GM12878 (cell line): ENCODE data around the gene LST1. TPM values are rescaled to one million over a fixed set of nuclear protein-coding genes. Genes with fewer than 3 reads are reported as not detected.
A peak's percentile ranks its signal among the peaks of the same experiment; 100 is the strongest.

Experiments
- CBX3 ChIP-seq: fragments of 200-600 bp; sonication (generic); IDR thresholded peaks from 2 replicates; pipeline ENCODE4 v1.6.1; 2016; ENCODE audit warnings: low read depth, borderline replicate concordance
- CHD2 ChIP-seq: IDR thresholded peaks from 2 replicates; pipeline ENCODE4 v1.6.1; 2011; ENCODE audit warnings: low read depth, low read length, improper control_type of control experiment, borderline replicate concordance
- EP300 ChIP-seq, 2 experiments: fragments of 150-350 bp in 1 of 2; IDR thresholded peaks; 2 replicates each; pipeline ENCODE4 v1.6.1; 2011 to 2012; ENCODE audit warnings: low read depth in 2 of 2, low read length in 2 of 2, borderline replicate concordance in 1 of 2, improper control_type of control experiment in 1 of 2, inconsistent platforms in 1 of 2; ENCODE audit not compliant: control insufficient read depth in 1 of 2
- EZH2 ChIP-seq: IDR thresholded peaks from 2 replicates; pipeline ENCODE4 v1.6.1; 2012; ENCODE audit warnings: low read depth, mild to moderate bottlenecking, control low read depth, inconsistent platforms, low read length, borderline replicate concordance; ENCODE audit not compliant: control insufficient read depth
- MEF2A ChIP-seq: IDR thresholded peaks from 2 replicates; pipeline ENCODE4 v1.6.1; 2011; ENCODE audit warnings: low read depth, mild to moderate bottlenecking, low read length, moderate library complexity; ENCODE audit not compliant: insufficient read depth
- NFXL1 ChIP-seq: fragments of 450-650 bp; IDR thresholded peaks from 2 replicates; pipeline ENCODE4 v1.6.1; 2017; ENCODE audit warnings: antibody characterized with exemption, mild to moderate bottlenecking, borderline replicate concordance
- POLR2AphosphoS2 ChIP-seq: IDR thresholded peaks from 2 replicates; pipeline ENCODE4 v1.6.1; 2011; ENCODE audit warnings: low read depth, mild to moderate bottlenecking, low read length, improper control_type of control experiment, moderate library complexity
- RAD51 ChIP-seq: fragments of 450-650 bp; IDR thresholded peaks from 2 replicates; pipeline ENCODE4 v1.6.1; 2016; ENCODE audit warnings: moderate library complexity, mild to moderate bottlenecking, inconsistent platforms
- RFX5 ChIP-seq: IDR thresholded peaks from 2 replicates; pipeline ENCODE4 v1.6.1; 2011; ENCODE audit warnings: low read depth, low read length, improper control_type of control experiment
- TAF1 ChIP-seq: IDR thresholded peaks from 2 replicates; pipeline ENCODE4 v1.6.1; 2011; ENCODE audit warnings: mild to moderate bottlenecking, low read depth, low read length, borderline replicate concordance
- TBL1XR1 ChIP-seq: IDR thresholded peaks from 2 replicates; pipeline ENCODE4 v1.6.1; 2012; ENCODE audit warnings: low read depth, low read length, improper control_type of control experiment
- YY1 ChIP-seq: IDR thresholded peaks from 2 replicates; pipeline ENCODE4 v1.6.1; 2011; ENCODE audit warnings: low read depth, mild to moderate bottlenecking, low read length
- ZNF622 ChIP-seq: fragments of 450-650 bp; IDR thresholded peaks from 2 replicates; pipeline ENCODE4 v1.6.1; 2017; ENCODE audit warnings: mild to moderate bottlenecking, inconsistent platforms
- polyA plus RNA-seq, 11 experiments: library from polyadenylated mRNA; depleted of rRNA in 4 of 11; unstranded in 6 of 11; stranded (reverse) in 5 of 11; fragments of >200 nt; fragmentation: Nextera tagmentation in 4 of 11; fragmentation: Illumina TruSeq in 1 of 11; extraction: Ambion mirVana in 4 of 11; extraction: Trizol in 1 of 11; gene quantifications; 1 replicate in 1 of 11; 2 replicates in 10 of 11; pipeline versions ENCODE4 v1.2.1 to v1.2.3, GENCODE V29; 2011 to 2016; ENCODE audit warnings: inconsistent platforms in 2 of 11, missing spikeins in 2 of 11, low read depth in 1 of 11
- total RNA-seq, 4 experiments: library from RNA; depleted of rRNA in 3 of 4; stranded (reverse); fragments of >200 nt in 3 of 4; fragmentation: Illumina TruSeq in 1 of 4; extraction: Trizol in 1 of 4; gene quantifications; 2 replicates each; pipeline versions ENCODE4 v1.2.1 to v1.2.3, GENCODE V29; 2013 to 2021
- TF ChIP-seq, protein P1 (sequence below): fragments of 450-650 bp; IDR thresholded peaks from 2 replicates; pipeline ENCODE4 v1.6.1; 2017; ENCODE audit warnings: mild to moderate bottlenecking, low read depth, inconsistent platforms; ENCODE audit not compliant: poor library complexity, severe bottlenecking

The LST1 gene
- total and polyA plus RNA-seq, 10 of the 15 experiments (the other 5 are each of a cell fraction or from before 2014, with no cell fraction given), result 4.1 to 35.5 (median 16.4) TPM

DNA sequence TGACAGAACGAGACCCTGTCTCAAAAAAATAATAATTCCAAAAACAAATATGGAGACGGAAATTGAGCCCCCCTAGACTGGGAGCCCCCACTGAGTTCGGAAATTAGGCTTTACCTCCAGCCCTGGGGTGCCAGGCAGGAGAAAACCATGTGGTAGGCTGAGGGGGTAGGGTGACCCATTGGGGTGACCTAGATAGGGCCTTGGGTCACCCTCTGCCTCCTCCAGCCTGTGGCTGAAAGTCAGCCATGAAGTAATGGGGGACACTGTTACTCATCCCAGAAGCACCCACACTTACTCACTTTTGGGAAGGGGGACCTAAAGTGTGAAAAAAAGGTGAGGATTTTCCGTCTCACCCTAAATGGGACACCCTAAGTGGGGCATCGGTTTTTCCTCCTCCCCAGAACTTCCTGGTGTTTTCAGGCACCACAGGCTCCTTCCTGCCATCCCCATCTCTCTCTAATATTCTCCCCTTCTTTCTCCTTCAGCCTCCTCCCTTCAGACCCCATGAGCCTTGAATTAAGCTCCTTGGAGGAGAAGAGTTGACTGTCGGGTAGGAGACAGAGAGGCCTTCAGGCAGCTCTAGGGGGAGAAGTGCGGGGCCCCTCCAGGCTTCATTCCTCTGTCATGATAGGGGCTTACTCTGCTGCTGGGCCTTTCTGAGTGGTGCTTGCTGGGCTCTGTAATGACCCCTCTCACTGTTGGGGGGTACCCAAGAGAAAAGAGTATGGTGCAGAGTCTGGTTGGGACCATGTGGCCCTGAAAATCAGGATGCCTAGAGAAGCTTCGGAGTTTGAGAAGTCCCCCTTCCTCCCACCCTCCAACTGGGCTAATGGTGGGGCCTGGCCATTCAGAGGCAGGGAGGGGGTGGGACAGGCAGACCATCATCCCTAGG, 6.3 kb upstream of the LST1 start (continued):
- TF ChIP-seq EZH2 (no peak), CHD2 (no peak), YY1 (peak; percentile 39; the same call in 1 of the 2 replicates), RAD51 (no peak), NFXL1 (no peak), CBX3 (no peak), TBL1XR1 (no peak), POLR2AphosphoS2 (peak; percentile 74; the same call in 1 of the 2 replicates), MEF2A (no peak), TAF1 (0 out of 2 replicates have a peak, but pooled peaks have one; percentile 8), ZNF622 (no peak), RFX5 (no peak), EP300 (IDR thresholded peaks at IDR 0.05; ENCODE audit: borderline replicate concordance in 1 of 2, control insufficient read depth in 1 of 2, low read depth in 2 of 2, low read length in 2 of 2) (no peak)
- TF ChIP-seq, protein P1, sequence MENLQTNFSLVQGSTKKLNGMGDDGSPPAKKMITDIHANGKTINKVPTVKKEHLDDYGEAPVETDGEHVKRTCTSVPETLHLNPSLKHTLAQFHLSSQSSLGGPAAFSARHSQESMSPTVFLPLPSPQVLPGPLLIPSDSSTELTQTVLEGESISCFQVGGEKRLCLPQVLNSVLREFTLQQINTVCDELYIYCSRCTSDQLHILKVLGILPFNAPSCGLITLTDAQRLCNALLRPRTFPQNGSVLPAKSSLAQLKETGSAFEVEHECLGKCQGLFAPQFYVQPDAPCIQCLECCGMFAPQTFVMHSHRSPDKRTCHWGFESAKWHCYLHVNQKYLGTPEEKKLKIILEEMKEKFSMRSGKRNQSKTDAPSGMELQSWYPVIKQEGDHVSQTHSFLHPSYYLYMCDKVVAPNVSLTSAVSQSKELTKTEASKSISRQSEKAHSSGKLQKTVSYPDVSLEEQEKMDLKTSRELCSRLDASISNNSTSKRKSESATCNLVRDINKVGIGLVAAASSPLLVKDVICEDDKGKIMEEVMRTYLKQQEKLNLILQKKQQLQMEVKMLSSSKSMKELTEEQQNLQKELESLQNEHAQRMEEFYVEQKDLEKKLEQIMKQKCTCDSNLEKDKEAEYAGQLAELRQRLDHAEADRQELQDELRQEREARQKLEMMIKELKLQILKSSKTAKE, result no peak
